Kidney (tissue), 14 donors: ENCODE data around the gene SPOUT1. TPM values are rescaled to one million over a fixed set of nuclear protein-coding genes. Genes with fewer than 3 reads are reported as not detected.

ENCODE experiments used
- DNase-seq, 5 donors: peaks; one replicate each; pipeline ENCODE4 v3.0.0-alpha.2; 2013 to 2020
- FAIRE-seq: peaks from 2 replicates; lab custom pipeline; 2012; peaks lifted over from hg19 to GRCh38; lab: Jason Lieb, UNC
- H3K27ac ChIP-seq, 2 donors: one replicate each; pipeline ENCODE4 v1.7.0; 2013; ENCODE audit warnings: low read depth in 2 of 2, low read length in 2 of 2, inconsistent platforms in 1 of 2
- H3K27me3 ChIP-seq: one replicate; pipeline ENCODE4 v1.7.1; 2013; ENCODE audit warnings: low read length, inconsistent platforms; ENCODE audit not compliant: control insufficient read depth, insufficient read depth
- H3K36me3 ChIP-seq, 3 donors: one replicate each; pipeline versions ENCODE4 v1.7.0 to v1.7.1; 2013; ENCODE audit warnings: low read length in 3 of 3, control low read depth in 1 of 3, inconsistent platforms in 1 of 3; ENCODE audit not compliant: insufficient read depth in 3 of 3, control insufficient read depth in 2 of 3
- H3K4me1 ChIP-seq, 3 donors: one replicate each; pipeline versions ENCODE4 v1.7.0 to v1.7.1; 2013; ENCODE audit warnings: low read length in 3 of 3, inconsistent platforms in 1 of 3, low read depth in 1 of 3; ENCODE audit not compliant: control insufficient read depth in 2 of 3, insufficient read depth in 2 of 3
- H3K4me3 ChIP-seq, 3 donors: one replicate each; pipeline versions ENCODE4 v1.7.0 to v1.8.1; 2013; ENCODE audit warnings: low read length in 3 of 3, control low read depth in 1 of 3, inconsistent platforms in 1 of 3
- H3K9ac ChIP-seq, 3 donors: one replicate each; pipeline versions ENCODE4 v1.7.0 to v1.7.1; 2013; ENCODE audit warnings: low read length in 3 of 3, control low read depth in 1 of 3, inconsistent platforms in 1 of 3
- H3K9me3 ChIP-seq, 3 donors: one replicate each; pipeline versions ENCODE4 v1.7.0 to v1.7.1; 2013; ENCODE audit warnings: low read length in 3 of 3, control low read depth in 1 of 3, inconsistent platforms in 1 of 3; ENCODE audit not compliant: control insufficient read depth in 2 of 3, insufficient read depth in 1 of 3
- intact Hi-C: fragments of 100-400 bp; cut with DNase I; formaldehyde crosslinking; loops from one replicate; pipeline ENCODE4 v1.11.1; 2022
- polyA plus RNA-seq: library from polyadenylated mRNA; stranded (reverse); fragments of 350-450 nt; fragmentation: Illumina TruSeq; extraction: RNeasy Lipid Tissue Mini Kit (QIAGEN cat#74804); gene quantifications from one replicate; pipeline ENCODE4 v1.2.3, GENCODE V29; 2014; ENCODE audit warnings: low read depth, low replicate concordance; ENCODE audit not compliant: insufficient read depth
- total RNA-seq: library from RNA; stranded (reverse); fragmentation: NEBNext Ultra II Directional; extraction: Animal tissue kit (Norgen Biotek cat#: 25700); gene quantifications from one replicate; pipeline ENCODE4 v1.2.1, GENCODE V29; 2021
- TF ChIP-seq, protein P1 (sequence below): IDR thresholded peaks from 3 replicates; pipeline ENCODE4 v1.5.1; 2012; ENCODE audit warnings: mild to moderate bottlenecking, moderate library complexity, borderline replicate concordance; ENCODE audit not compliant: insufficient read depth; ENCODE audit errors: extremely low read depth
- donor health status: control.
- donor health status: control.
- donor health status: control.
- donor health status: control.
- donor health status: control.
- donor health status: DM: yes; HTN: yes; CAD: no.
- donor health status: Normal renal cell carcinoma (clear cell type).

SPOUT1 gene
- total and polyA plus RNA-seq, 2 donors from 2014 or later = 42.0 to 56.8 TPM

DNA sequence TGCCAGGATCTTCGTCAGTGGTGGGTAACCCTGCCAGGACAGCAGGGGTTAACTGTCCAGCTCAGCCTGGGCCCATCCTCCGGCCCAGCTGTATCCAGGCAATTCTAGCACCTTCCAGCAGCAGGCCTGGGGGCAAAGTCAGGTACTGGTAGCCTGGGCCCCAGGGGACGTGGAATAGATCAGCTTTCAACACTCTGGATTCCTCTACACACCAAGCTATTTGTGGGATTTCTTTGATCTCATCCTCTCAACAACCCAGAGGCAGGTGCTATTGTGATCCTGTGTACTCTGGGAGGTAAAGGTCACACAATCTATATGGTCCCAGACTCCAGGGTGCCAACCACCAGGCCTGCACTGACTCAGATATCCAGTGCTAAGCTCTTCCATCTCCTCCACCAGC is 8.7 kb upstream of the SPOUT1 start:
- Histone ChIP-seq H3K9me3 (no peaks in the 10 kb centered on the region), H3K9ac (no peak overlapping the region), H3K27ac (no peak overlapping the region), H3K27me3 (no peaks in the 10 kb centered on the region), H3K4me3 (no peak overlapping the region), H3K4me1 (no peaks in the 10 kb centered on the region), H3K36me3 (peaks cover 0 to 8% (median 0%) of the 10 kb centered on the region in 3 donors)
- FAIRE-seq = no peak
- DNase-seq = peak in 2 of 5 donors; percentile 15 to 20
- TF ChIP-seq, protein P1, sequence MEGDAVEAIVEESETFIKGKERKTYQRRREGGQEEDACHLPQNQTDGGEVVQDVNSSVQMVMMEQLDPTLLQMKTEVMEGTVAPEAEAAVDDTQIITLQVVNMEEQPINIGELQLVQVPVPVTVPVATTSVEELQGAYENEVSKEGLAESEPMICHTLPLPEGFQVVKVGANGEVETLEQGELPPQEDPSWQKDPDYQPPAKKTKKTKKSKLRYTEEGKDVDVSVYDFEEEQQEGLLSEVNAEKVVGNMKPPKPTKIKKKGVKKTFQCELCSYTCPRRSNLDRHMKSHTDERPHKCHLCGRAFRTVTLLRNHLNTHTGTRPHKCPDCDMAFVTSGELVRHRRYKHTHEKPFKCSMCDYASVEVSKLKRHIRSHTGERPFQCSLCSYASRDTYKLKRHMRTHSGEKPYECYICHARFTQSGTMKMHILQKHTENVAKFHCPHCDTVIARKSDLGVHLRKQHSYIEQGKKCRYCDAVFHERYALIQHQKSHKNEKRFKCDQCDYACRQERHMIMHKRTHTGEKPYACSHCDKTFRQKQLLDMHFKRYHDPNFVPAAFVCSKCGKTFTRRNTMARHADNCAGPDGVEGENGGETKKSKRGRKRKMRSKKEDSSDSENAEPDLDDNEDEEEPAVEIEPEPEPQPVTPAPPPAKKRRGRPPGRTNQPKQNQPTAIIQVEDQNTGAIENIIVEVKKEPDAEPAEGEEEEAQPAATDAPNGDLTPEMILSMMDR = no peak
- intact Hi-C loops = no loop called here

DNA sequence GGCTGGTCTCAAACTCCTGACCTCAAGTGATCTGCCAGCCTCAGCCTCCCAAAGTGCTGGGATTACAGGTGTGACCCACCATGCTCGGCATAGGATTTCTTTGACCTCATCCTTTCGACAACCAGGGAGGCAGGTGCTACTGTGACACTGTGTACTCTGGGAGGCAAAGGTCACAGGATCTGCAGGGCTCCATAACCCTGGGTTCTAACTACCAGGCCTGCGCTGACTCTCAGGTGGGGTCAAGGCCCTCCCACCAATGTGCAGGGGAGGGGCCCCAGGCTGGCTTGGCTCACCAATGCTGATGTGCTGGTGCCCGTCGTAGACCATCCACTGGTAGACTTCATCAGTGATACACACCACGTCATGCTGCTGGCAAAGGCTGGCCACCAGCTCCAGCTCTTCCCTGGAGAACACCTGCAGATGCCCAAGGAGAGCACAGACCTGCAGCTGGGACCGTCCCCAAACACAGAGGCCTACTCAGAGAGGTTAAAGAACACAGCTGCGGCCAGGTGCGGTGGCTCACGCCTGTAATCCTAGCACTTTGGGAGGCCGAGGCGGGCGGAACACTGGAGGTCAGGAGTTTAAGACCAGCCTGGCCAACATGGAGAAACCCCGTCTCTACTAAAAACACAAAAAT is 7.0 kb upstream of the SPOUT1 start:
- Histone ChIP-seq H3K27ac (no peak overlapping the region), H3K27me3 (no peaks in the 10 kb centered on the region), H3K4me3 (no peak overlapping the region), H3K9me3 (no peaks in the 10 kb centered on the region), H3K36me3 (peaks cover 0 to 4% (median 0%) of the 10 kb centered on the region in 3 donors), H3K4me1 (no peaks in the 10 kb centered on the region), H3K9ac (no peak overlapping the region)
- TF ChIP-seq, protein P1 = no peak
- no peak for FAIRE-seq
- peak in 2 of 5 donors; percentile 23 to 39 for DNase-seq
- intact Hi-C loops = no loop called here

DNA sequence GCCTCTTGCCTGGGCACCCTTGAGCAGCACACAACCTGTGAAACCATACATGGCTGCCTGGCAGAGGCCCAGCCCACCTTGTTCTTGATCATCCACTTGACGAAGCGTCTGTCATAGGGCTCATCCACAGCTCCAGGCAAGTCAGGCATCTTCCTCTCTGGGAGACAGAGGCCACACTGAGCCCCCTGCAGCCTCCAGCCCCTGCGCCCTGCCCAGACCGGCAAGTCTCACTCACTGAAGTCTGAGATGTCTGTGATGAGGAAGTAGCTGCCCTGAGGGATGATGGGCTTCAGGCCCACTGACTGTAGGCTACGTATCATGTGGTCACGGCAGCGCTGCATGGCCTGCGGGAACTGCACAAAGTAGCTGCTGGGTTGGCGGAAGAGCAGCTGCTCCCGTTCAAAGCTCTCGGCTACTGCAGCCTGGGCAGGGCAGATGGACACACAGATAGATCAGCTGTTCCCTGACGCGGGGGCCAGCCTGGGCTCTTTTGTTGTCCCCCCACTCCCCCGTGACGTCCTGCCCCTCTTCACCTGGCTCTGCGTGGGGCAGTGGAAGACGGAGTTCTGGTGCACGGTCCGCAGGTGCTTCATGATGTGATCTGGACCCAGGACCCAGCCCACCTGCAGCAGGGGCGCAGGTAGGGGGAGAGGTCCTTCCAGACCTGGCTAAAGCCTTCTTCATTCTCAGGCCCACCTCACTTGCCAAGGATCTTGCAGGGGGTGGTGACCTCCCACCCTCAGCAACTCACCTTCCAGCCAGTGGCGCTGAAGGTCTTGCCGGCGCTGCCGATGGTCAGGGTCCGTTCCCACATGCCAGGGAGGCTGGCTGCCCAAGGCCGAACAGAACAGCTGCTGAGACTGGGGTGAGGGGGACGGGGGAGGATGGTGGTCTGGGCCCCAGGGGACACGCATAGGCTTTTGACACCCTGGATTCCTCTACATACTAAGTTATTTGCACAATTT is 5.9 kb upstream of the SPOUT1 start:
- H3K36me3 ChIP-seq = peaks cover 0 to 4% (median 0%) of the 10 kb centered on the region in 3 donors
- H3K27ac ChIP-seq = no peak overlapping the region
- no peak overlapping the region for H3K9ac ChIP-seq
- DNase-seq = peak in 2 of 5 donors; percentile 25 to 61
- no peak for FAIRE-seq
- TF ChIP-seq, protein P1 = no peak
- no peaks in the 10 kb centered on the region for H3K4me1 ChIP-seq
- H3K27me3 ChIP-seq = no peaks in the 10 kb centered on the region
- intact Hi-C loops = no loop called here
- H3K9me3 ChIP-seq = no peaks in the 10 kb centered on the region
- no peak overlapping the region for H3K4me3 ChIP-seq
